Measurements from ENCODE around the gene MCOLN2.

The MCOLN2 gene

GRCh38 chr1:84887261-84887934 is 109.5 kb downstream of the MCOLN2 start:
- Mint-ChIP-seq H3K4me3 (no peak overlapping the region), H3K27me3 (peaks cover 7% of the 10 kb centered on the region), H3K36me3 (ENCODE audit: low read depth) (no peaks in the 10 kb centered on the region), H3K9me3 (no peaks in the 10 kb centered on the region), H3K4me1 (ENCODE audit: low read depth) (peaks cover 15% of the 10 kb centered on the region), H3K27ac (no peak overlapping the region)
- DNase-seq = no peak

- Mint-ChIP-seq H3K4me1 (ENCODE audit: low read depth) (peaks cover 12% of the 10 kb centered on the region), H3K27ac (no peak overlapping the region), H3K27me3 (no peaks in the 10 kb centered on the region), H3K36me3 (ENCODE audit: low read depth) (no peaks in the 10 kb centered on the region), H3K4me3 (no peak overlapping the region), H3K9me3 (no peaks in the 10 kb centered on the region)
- no peak for DNase-seq
Measured at GRCh38 chr1:84885469-84885868, 111.4 kb downstream of the MCOLN2 start.

- Mint-ChIP-seq H3K9me3 (no peaks in the 10 kb centered on the region), H3K4me3 (no peak overlapping the region), H3K4me1 (ENCODE audit: low read depth) (peaks cover 12% of the 10 kb centered on the region), H3K36me3 (ENCODE audit: low read depth) (no peaks in the 10 kb centered on the region), H3K27ac (no peak overlapping the region), H3K27me3 (no peaks in the 10 kb centered on the region)
- DNase-seq = no peak
Measured at GRCh38 chr1:84884671-84885389, 112.1 kb downstream of the MCOLN2 start.

- no peaks in the 10 kb centered on the region for H3K36me3 Mint-ChIP-seq (ENCODE audit: low read depth)
- H3K27ac Mint-ChIP-seq = no peak overlapping the region
- no peaks in the 10 kb centered on the region for H3K27me3 Mint-ChIP-seq
- DNase-seq = no peak
- no peak overlapping the region for H3K4me3 Mint-ChIP-seq
- H3K9me3 Mint-ChIP-seq = no peaks in the 10 kb centered on the region
- H3K4me1 Mint-ChIP-seq (ENCODE audit: low read depth) = peaks cover under 1% of the 10 kb centered on the region
Measured at GRCh38 chr1:84883286-84883685, 113.6 kb downstream of the MCOLN2 start.

- no peak for DNase-seq
- Mint-ChIP-seq H3K36me3 (ENCODE audit: low read depth) (no peaks in the 10 kb centered on the region), H3K27ac (no peak overlapping the region), H3K4me1 (ENCODE audit: low read depth) (peaks cover 10% of the 10 kb centered on the region), H3K9me3 (no peaks in the 10 kb centered on the region), H3K4me3 (no peak overlapping the region), H3K27me3 (peaks cover 4% of the 10 kb centered on the region)
Measured at GRCh38 chr1:84877592-84877991, 119.3 kb downstream of the MCOLN2 start.

- Mint-ChIP-seq H3K4me1 (ENCODE audit: low read depth) (peaks cover 10% of the 10 kb centered on the region), H3K4me3 (no peak overlapping the region), H3K36me3 (ENCODE audit: low read depth) (no peaks in the 10 kb centered on the region), H3K27me3 (peaks cover 8% of the 10 kb centered on the region), H3K9me3 (no peaks in the 10 kb centered on the region), H3K27ac (no peak overlapping the region)
- DNase-seq = no peak
Measured at GRCh38 chr1:84876353-84876752, 120.6 kb downstream of the MCOLN2 start.
